HG02852 (cell line): Measurements from ENCODE around the gene GRB7.
"Not testable (repeated sequence)": the region's sequence is repeated elsewhere in the genome, so short reads cannot be mapped to it uniquely, and the experiment has no call there.

Source experiments
- ATAC-seq: cut with Tn5 transposase; IDR thresholded peaks from one replicate; pipeline ENCODE4 v1.9.1; 2021; ENCODE audit warnings: mild to moderate bottlenecking, moderate library complexity; ENCODE audit not compliant: unreplicated experiment

Gene GRB7

GRCh38 chr17:39730095-39730921, 7.4 kb upstream of the GRB7 start, which contains the start of gene MIEN1:
Gene MIEN1, minus strand, starts transcription at chr17:39730532. Its CDS starts 37 bp downstream, at chr17:39730495.
- peak; percentile 88 for ATAC-seq

GRCh38 chr17:39732586-39732985, 5.2 kb upstream of the GRB7 start:
- ATAC-seq, result no peak

DNA sequence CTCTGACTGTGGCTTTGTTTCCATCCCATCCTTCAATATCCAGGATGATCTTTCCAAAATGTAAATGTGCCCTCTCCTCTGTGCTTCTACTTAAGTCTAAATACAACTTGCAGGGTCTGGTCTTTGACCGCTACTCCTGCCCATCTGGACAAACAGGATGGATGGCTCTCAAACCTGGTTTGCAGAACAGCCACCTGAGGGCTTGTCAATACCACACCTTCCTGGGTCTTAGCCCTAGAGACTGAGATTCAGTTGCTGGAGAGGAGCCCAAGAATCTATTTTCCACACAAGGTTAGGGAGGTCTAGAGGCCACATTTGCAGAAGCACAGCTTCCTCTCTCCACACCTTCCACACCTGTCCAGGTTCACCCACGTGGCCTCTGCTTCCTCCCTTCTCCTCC, 1.9 kb upstream of the GRB7 start:
- ATAC-seq, result no peak

- ATAC-seq, result no peak
These were observed 1.2 kb upstream of the GRB7 start for GRCh38 chr17:39736319-39737165.

DNA sequence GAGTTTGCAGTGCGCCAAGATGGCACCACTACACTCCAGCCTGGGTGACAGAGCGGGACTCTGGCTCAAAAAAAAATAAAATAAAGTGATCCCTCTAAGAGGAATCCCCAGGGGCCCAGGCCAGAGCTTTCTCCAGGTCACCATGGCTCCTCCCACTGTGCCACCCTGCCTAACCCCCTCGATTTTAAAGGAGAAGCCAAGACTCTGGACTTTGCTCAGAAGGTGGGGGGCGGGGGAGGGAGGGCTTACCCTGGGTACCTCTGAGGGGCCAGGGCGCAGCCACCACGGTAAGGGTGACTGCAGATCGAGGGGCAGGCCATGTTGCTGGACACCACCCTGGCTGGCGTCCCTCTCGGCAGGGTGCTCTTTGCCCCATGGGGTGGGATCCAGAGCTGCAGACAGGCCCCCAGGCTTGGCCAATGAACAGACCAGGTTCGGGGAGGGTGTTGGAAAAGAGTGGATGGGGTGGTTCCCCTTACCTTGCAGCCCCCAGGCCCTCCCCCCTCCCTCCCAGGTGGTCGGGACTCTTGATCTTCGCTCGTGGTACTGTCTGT, 455 bp upstream of the GRB7 start:
- ATAC-seq, result no peak

DNA sequence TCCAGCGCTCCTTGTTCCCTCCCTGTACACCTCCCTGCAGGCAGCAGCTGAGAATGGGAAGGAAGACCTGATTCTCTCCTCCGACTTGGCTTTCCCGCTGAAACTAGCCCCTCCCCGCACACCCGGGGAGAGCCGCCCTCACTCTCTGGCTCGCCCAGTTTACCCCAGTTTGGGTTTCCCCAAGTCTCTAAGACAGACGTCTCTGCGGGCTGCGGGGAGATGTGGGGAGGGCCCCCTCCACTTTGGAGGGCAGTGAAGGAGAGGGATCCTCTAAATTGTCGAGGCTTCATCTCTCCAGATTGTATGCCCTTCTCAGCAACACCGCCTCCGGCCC, 797 bp downstream of the GRB7 start:
- ATAC-seq, result no peak

- ATAC-seq, result no peak
These were observed 1.5 kb downstream of the GRB7 start for GRCh38 chr17:39738983-39739884.

- no peak for ATAC-seq
These were observed 2.2 kb downstream of the GRB7 start for GRCh38 chr17:39739885-39740356.

GRCh38 chr17:39740357-39741111, 2.8 kb downstream of the GRB7 start:
- no peak for ATAC-seq

DNA sequence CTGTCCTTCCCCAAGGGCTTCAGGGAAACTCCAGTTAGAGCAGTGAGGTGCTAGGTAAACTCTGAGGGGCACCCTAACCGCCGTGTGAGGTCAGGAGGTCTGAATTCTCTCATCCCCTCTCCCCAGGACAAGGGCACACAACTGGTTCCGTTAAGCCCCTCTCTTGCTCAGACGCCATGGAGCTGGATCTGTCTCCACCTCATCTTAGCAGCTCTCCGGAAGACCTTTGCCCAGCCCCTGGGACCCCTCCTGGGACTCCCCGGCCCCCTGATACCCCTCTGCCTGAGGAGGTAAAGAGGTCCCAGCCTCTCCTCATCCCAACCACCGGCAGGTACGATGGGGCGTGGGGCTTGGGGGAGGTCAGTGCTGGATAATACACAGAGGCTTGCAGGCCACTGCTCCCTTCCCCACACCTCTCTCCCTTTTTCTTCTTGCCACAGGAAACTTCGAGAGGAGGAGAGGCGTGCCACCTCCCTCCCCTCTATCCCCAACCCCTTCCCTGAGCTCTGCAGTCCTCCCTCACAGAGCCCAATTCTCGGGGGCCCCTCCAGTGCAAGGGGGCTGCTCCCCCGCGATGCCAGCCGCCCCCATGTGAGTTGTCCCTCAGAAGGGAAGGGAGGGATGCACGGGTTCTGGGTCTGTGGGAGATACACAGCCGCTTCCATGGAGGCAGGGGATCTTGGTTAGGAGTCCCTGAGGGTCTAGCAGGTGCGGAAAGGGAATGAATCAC, 4.6 kb downstream of the GRB7 start:
- ATAC-seq, result no peak

DNA sequence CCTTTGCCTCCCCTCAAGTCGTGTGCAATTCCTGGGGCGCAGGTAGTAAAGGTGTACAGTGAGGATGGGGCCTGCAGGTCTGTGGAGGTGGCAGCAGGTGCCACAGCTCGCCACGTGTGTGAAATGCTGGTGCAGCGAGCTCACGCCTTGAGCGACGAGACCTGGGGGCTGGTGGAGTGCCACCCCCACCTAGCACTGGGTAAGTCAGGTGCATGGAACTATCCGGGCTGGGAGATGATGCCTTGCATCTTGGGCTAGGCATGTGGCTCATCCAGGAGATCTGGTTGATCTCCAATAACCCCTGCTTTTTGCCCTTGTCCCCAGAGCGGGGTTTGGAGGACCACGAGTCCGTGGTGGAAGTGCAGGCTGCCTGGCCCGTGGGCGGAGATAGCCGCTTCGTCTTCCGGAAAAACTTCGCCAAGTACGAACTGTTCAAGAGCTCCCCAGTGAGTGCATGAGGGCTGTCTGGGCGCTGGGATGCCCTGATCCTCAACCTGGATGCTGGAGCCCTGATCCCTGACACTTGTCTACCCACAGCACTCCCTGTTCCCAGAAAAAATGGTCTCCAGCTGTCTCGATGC, 5.2 kb downstream of the GRB7 start:
- no peak for ATAC-seq

- no peak for ATAC-seq
These were observed 6.5 kb downstream of the GRB7 start for GRCh38 chr17:39744075-39744835.

DNA sequence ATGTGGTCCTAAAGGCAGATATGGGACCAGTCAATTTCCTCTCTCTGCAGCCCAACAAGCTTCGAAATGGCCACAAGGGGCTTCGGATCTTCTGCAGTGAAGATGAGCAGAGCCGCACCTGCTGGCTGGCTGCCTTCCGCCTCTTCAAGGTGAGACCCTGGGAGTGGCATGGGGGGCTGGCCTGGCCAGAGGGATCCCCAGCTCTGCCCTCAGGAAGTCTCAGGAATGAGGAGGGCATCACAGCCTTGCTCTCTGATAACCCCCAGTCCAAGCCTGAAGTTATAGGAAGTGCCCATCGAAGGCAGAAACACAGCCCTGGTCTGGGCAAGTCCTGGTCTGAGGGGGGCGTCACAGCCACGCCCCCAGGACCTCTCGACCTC, 7.1 kb downstream of the GRB7 start:
- ATAC-seq, result no peak

DNA sequence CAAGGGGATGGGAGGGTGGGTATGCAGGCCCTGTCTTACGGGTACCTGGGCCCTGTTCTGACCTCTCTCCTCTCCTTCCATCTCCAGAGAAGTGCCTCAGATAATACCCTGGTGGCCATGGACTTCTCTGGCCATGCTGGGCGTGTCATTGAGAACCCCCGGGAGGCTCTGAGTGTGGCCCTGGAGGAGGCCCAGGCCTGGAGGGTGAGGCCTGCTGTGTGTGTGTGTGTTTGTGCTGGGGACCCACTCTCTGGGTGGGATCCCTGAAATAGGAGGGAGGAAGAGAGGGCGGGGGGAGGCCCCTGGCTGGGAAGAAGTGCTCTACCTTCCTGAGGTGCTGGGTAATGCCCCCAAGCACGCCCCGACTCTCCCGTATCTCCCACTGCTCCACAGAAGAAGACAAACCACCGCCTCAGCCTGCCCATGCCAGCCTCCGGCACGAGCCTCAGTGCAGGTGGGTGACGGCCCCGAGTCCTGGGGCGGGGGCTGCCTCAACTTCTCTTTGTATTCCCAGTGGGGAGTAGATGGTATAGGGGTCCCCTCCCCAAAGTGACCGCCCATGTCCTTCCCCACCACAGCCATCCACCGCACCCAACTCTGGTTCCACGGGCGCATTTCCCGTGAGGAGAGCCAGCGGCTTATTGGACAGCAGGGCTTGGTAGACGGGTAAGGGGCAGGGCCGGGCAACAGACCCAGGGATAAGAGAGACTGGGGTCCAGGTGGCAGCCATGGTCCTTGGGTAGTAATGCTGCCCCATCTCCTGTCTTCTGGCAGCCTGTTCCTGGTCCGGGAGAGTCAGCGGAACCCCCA, 7.8 kb downstream of the GRB7 start:
- no peak for ATAC-seq

DNA sequence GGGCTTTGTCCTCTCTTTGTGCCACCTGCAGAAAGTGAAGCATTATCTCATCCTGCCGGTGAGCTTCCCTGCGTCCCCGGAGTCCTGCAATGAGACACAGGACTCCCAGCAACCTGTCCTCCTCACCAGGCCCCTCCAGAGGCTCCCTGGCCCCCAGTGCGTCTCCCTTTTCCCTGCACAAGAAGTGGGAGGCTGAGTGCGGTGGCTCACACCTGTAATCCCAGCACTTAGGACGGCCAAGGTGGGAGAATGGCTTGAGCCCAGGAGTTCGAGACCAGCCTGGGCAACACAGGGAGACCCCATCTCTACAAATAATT, 8.4 kb downstream of the GRB7 start:
- no peak for ATAC-seq

- no peak for ATAC-seq
These were observed 10.0 kb downstream of the GRB7 start for GRCh38 chr17:39747745-39748144.

DNA sequence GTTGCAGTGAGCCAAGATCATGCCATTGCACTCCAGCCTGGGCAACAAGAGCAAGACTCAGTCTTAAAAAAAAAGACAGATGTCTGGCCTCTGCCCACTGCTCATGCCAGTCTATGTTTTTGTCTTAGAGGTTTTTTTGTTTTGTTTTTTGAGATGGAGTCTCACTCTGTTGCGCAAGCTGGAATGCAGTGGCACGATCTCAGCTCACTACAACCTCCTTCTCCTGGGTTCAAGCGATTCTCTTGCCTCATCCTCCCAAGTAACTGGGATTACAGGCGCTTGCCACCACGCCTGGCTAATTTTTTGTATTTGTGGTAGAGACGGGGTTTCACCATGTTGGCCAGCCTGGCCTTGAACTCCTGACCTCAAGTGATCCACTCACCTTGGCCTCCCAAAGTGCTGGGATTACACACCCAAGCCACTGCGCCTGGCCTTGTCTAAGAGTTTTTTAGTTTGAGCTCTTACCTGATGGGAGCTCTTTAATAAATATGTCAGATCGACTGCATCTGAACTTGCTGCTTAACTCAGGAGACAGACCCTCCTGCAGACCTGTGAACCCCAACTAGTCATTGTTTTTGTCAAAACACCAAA, 10.8 kb downstream of the GRB7 start:
- not testable (repeated sequence) for ATAC-seq
